Epithelial cell of proximal tubule (primary cell): ENCODE measurements around the gene AHCYL2. TPM values are rescaled to one million over a fixed set of nuclear protein-coding genes. Genes with fewer than 3 reads are reported as not detected.

Source experiments
- DNase-seq: peaks from one replicate; pipeline ENCODE4 v3.0.0-alpha.2; 2011; ENCODE audit warnings: low read depth
- H3K4me3 ChIP-seq: 2 replicates; pipeline ENCODE4 v1.5.1; 2011; ENCODE audit warnings: low read depth, mild to moderate bottlenecking, low read length
- total RNA-seq: library from RNA; depleted of rRNA; stranded (reverse); fragments of >200 nt; gene quantifications from 2 replicates; pipeline ENCODE4 v1.2.3, GENCODE V29; 2015
- TF ChIP-seq, protein P1 (sequence below): conservative IDR thresholded peaks from 2 replicates; pipeline ENCODE4 v1.5.1; 2012; ENCODE audit warnings: low read depth, mild to moderate bottlenecking, low read length

Gene AHCYL2
- total RNA-seq, 1 donor from 2014 or later, result 7.0 TPM

- TF ChIP-seq, protein P1, sequence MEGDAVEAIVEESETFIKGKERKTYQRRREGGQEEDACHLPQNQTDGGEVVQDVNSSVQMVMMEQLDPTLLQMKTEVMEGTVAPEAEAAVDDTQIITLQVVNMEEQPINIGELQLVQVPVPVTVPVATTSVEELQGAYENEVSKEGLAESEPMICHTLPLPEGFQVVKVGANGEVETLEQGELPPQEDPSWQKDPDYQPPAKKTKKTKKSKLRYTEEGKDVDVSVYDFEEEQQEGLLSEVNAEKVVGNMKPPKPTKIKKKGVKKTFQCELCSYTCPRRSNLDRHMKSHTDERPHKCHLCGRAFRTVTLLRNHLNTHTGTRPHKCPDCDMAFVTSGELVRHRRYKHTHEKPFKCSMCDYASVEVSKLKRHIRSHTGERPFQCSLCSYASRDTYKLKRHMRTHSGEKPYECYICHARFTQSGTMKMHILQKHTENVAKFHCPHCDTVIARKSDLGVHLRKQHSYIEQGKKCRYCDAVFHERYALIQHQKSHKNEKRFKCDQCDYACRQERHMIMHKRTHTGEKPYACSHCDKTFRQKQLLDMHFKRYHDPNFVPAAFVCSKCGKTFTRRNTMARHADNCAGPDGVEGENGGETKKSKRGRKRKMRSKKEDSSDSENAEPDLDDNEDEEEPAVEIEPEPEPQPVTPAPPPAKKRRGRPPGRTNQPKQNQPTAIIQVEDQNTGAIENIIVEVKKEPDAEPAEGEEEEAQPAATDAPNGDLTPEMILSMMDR, result no peak
- H3K4me3 ChIP-seq, result no peak overlapping the region
- no peak for DNase-seq
These were observed 207.2 kb downstream of the AHCYL2 start for GRCh38 chr7:129431911-129432643.

DNA sequence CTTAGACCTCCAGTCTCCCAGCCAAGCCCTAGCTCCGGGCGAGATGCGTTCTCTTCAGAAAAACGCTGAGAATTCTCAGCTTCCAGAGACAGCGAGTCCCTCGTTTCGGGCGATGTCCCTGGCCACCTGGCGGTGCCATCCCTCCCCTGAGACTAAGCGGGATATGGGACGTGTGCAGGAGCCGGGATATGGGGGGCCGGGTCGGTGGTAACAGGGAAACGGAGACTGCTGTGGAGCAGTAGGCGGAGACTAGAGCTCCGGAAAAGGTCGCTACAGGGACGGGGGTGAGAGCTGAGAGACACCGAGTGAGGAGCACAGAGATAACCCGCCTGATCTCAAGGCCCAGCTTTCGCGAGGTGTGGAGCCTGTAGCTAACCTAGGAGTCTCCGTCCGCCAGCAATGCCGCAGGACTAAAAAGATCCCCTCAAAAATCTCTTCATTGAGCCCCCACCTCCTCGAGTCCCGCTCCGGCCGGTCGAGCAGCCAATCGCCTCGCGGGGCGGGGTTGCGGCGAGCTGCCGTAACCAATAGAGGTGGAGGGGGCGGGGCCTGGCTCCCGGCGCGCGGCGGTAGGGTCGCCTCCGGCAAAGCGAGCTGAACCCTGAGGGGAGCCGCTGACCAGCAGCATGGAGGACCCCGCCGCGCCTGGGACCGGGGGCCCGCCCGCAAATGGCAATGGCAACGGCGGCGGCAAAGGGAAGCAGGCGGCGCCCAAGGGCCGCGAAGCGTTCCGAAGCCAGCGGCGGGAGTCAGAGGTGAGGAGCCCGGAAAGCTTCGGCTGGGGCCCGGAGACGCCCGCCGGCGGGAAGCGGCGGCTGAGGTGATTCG is 209.2 kb downstream of the AHCYL2 start, which contains the start of gene STRIP2:
Gene STRIP2, plus strand, starts transcription at position 586 of the 828 bp plus-strand sequence. Its CDS starts 41 bp downstream, at position 627.
- no peak for DNase-seq
- peak within 1 kb of the TSS; percentile 81 for H3K4me3 ChIP-seq
- TF ChIP-seq, protein P1, result peak; percentile 32

DNA sequence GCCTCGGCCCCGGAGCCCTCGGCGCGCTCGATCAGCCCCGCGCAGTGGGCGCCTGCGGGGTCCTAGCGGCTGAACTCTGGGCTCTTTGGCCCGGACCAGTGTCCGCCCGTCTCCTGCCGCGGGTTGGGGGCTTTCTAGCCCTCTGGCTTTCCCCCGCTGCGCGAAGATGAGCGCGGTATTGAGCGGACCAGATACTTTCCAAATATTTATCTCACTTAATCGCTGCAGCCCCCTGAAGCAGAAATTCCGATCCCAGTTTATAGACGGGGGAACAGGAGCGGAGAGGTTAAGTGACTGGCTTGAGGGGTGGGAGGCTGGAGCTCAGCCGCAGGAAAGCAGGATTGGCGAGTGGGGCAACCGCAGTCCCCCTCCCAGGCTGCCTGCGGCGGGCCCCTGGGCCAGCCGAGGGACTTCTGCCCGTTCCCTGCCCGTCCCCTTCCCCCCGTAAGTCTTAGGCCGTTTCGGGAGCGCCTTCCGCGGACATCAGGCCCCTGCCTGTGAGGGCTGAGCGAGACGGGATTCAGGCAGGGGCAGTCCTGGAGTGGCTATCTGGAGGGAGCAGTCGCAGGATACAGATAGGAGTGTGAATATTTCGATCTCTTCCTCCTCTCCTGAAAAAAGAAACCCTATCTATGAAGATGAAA is 210.0 kb downstream of the AHCYL2 start:
- DNase-seq, result no peak
- TF ChIP-seq, protein P1, result no peak
- H3K4me3 ChIP-seq, result peak overlapping the region; percentile 81

GRCh38 chr7:129435414-129435829 is 210.6 kb downstream of the AHCYL2 start:
- no peak for DNase-seq
- TF ChIP-seq, protein P1, result no peak
- peak overlapping the region; percentile 81 for H3K4me3 ChIP-seq

GRCh38 chr7:129436335-129436923 is 211.6 kb downstream of the AHCYL2 start:
- H3K4me3 ChIP-seq, result no peak overlapping the region
- TF ChIP-seq, protein P1, result no peak
- DNase-seq, result no peak

DNA sequence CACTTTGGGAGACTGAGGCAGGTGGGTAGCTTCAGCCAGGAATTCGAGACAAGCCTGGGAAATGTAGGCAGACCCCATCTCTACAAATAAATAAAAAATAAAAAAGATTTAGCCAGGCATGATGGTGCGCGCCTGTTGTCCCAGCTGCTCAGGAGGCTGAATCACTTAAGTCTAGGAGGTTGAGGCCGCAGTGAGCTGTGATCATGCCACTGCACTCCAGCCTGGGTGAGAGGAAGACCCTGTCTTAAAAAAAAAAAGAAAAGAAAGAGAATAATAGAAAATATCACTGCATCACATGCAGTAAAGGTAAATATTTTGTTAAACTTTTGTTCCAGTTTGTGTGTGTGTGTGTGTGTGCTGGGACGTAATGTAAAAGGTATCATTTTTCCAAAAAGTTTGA is 212.4 kb downstream of the AHCYL2 start:
- no peak overlapping the region for H3K4me3 ChIP-seq
- no peak for DNase-seq
- TF ChIP-seq, protein P1, result no peak
